B cell (primary cell): ENCODE data around the gene CD96.

ENCODE experiments used
- CTCF ChIP-seq: fragments of 200-600 bp; IDR thresholded peaks from one replicate; pipeline ENCODE4 v1.8.0; 2022; ENCODE audit warnings: antibody characterized with exemption, mild to moderate bottlenecking
- EZH2 ChIP-seq: IDR thresholded peaks from 2 replicates; pipeline ENCODE4 v1.6.1; 2012; ENCODE audit warnings: borderline replicate concordance, low read depth, mild to moderate bottlenecking, moderate library complexity, low read length; ENCODE audit not compliant: insufficient read depth, poor library complexity, severe bottlenecking

GRCh38 chr3:111596328-111596727 lies 54.3 kb downstream of the CD96 start:
- TF ChIP-seq CTCF (no peak), EZH2 (no peak)
